ENCODE measurements around the gene PSMF1.

- TF ChIP-seq POLR2AphosphoS5 (IDR thresholded peaks at IDR 0.05; ENCODE audit: low read depth, low read length) = no peak
- no peak for TF ChIP-seq SIN3A (IDR thresholded peaks at IDR 0.05; ENCODE audit: borderline replicate concordance, insufficient read depth, low read length)
- no peak for TF ChIP-seq TAF1 (IDR thresholded peaks at IDR 0.05; ENCODE audit: borderline replicate concordance, insufficient read depth, low read length)
- TF ChIP-seq, protein P1, sequence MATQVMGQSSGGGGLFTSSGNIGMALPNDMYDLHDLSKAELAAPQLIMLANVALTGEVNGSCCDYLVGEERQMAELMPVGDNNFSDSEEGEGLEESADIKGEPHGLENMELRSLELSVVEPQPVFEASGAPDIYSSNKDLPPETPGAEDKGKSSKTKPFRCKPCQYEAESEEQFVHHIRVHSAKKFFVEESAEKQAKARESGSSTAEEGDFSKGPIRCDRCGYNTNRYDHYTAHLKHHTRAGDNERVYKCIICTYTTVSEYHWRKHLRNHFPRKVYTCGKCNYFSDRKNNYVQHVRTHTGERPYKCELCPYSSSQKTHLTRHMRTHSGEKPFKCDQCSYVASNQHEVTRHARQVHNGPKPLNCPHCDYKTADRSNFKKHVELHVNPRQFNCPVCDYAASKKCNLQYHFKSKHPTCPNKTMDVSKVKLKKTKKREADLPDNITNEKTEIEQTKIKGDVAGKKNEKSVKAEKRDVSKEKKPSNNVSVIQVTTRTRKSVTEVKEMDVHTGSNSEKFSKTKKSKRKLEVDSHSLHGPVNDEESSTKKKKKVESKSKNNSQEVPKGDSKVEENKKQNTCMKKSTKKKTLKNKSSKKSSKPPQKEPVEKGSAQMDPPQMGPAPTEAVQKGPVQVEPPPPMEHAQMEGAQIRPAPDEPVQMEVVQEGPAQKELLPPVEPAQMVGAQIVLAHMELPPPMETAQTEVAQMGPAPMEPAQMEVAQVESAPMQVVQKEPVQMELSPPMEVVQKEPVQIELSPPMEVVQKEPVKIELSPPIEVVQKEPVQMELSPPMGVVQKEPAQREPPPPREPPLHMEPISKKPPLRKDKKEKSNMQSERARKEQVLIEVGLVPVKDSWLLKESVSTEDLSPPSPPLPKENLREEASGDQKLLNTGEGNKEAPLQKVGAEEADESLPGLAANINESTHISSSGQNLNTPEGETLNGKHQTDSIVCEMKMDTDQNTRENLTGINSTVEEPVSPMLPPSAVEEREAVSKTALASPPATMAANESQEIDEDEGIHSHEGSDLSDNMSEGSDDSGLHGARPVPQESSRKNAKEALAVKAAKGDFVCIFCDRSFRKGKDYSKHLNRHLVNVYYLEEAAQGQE (IDR thresholded peaks at IDR 0.05; ENCODE audit: insufficient read depth in 1 of 2, low read depth in 2 of 2, low read length in 2 of 2) = peak; percentile 95 to 96
- TF ChIP-seq FOXP2 (optimal IDR thresholded peaks at IDR 0.05; ENCODE audit: borderline replicate concordance, extremely low read depth, extremely low read length, insufficient read depth) = no peak
Observed at GRCh38 chr20:1171461-1172093, 53.2 kb downstream of the PSMF1 start.

All from PFSK-1 (cell line).